GM21737 (cell line): ENCODE results near the gene STAG1.
A peak's percentile ranks its signal among the peaks of the same experiment; 100 is the strongest.
"Not testable (repeated sequence)": the region's sequence is repeated elsewhere in the genome, so short reads cannot be mapped to it uniquely, and the experiment has no call there.

Experiments
- ATAC-seq: cut with Tn5 transposase; IDR thresholded peaks from one replicate; pipeline ENCODE4 v1.9.1; 2021; ENCODE audit warnings: mild to moderate bottlenecking, moderate library complexity; ENCODE audit not compliant: unreplicated experiment

The STAG1 gene

DNA sequence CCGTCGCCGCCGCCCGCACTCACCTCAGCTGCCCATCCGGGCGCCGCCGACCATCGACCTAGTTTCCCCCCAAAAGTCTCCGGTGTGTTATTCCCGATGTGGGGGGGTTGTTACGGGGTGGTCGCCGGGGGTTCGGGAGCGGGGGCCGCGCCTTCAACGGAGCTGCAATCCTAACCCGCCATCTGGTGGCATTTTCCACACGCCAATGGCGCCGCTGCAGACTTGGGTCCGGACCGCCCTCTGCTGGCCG lies at the start of gene STAG1:
TSS of gene STAG1 (minus strand) at position 207 of the 250 bp plus-strand sequence. CDS start 121,480 bp downstream, outside the sequence.
- no peak for ATAC-seq

DNA sequence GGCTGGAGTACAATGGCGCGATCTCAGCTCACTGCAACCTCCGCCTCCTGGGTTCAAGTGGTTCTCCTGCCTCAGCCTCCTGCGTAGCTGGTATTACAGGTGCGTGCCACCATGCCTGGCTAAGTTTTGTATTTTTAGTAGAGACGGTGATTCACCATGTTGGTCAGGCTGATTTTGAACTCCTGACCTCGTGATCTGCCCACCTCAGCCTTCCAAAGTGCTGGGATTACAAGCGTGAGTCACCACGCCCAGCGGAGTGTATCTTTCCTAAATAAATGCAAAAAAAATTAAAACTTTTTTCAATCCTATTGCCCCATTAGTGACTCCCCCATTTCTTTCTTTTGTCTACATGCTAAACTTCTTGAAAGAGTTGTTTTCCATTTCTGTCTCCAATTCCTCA lies 49.0 kb upstream of the STAG1 start:
- not testable (repeated sequence) for ATAC-seq

DNA sequence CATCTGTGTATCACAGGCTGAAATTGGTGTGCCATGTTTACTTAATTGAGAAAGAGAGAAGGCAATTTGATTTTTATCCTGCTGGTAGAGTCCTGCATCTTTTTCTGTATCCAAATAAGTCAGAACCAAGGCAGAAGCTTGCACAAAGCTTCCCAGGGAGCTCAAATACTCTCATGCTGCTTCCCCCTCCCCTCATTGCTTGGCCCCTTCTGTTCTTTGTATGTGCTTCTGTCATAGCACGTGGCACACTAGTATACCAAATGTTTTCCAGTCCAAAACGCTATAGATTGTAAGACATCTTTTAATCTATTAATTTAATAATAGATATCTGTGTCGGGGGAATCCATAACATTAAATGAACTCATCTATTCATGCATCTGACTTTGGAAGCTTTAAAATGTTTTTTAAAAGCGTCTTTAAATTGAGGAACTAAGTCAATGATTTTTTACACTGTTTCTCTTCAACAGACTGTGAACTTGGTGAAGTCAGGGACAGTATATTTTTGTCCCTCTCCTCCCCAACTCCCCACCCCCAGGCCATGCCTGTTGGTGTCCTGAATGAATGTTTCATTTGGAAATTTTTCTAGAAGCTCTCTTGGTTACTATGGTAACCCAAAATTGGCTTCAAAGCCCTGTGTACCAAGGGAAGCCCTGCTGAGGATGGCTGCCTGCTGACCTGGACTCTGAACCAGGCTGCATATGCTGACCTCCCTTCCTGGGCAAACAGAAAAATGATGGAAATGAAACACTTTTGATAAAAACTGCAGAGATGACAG lies 40.6 kb upstream of the STAG1 start:
- no peak for ATAC-seq

DNA sequence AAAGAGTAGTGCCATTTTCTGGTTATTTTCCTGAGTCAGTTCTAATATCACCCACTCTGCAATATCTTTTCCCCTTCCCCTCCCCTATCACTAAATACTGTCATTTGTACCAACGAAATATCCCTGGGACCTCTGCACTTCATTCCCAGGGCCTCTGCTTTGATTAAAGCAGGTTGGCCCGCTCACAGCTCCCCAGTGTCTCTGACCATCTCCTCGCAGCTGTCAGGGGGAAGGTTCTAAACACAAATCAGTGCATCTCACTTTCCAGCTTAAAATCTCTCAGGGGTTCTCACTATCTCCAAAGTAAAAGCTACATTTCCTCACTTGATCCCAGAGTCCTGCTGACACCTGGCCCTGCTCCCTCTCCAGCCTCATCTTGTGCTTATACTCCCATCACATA lies 38.6 kb upstream of the STAG1 start:
- ATAC-seq: no peak

DNA sequence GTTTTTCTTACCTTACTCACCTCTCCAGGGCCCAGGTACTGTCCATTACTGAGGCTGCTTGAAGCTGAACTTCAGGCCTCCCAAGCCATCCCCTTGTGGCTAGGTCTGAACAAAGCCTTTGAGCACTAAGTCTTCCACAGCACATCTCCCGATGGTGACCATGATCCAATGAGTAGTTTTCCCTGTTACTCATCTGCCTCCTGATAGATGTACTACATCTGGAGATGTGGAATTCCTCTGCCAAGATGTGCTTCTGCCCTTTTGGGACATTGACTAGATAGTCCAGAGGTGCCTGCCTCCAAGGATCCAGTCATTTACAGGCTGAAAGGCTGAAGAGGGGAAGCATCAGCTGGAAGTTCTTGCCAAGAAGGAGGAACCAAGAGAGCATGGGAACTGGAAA lies 37.8 kb upstream of the STAG1 start:
- no peak for ATAC-seq

DNA sequence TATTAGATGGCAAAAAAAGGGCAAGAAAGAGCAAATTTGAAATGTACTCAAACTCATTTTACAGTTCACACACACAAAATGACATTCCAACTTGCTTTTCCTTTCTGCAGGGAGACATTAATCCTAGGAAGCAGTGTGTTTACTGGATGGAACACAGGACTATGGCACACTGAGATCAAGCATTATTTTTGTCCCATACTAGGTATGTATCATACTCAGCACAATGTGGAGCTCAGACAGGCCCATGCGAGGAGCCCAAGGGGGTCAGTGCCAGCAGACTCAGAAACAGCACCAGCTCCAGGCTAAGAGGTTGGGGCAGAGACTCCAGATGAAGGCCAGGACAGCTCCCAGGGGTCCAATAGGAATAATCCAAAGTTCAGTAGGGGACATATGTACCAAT lies 36.0 kb upstream of the STAG1 start:
- no peak for ATAC-seq

DNA sequence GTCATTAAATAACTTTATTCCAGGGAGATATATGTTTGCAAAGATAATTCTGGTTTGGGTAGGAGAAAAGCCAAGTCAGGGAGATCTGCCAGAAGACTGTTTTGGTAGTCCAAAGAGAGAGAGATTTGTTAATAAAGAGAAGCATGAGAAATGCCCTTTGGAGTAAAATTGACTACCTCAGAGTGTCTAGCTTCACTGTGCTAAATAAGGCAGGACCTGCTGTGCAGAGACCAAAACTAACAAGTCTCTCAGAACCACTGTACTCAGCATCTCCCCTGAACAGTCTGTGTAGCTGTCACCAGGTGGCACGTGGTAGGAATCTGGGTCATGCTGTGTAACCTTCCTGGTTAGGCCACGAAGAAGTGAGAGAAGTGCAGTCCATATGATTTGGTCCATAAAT lies 35.2 kb upstream of the STAG1 start:
- peak; percentile 78 for ATAC-seq

DNA sequence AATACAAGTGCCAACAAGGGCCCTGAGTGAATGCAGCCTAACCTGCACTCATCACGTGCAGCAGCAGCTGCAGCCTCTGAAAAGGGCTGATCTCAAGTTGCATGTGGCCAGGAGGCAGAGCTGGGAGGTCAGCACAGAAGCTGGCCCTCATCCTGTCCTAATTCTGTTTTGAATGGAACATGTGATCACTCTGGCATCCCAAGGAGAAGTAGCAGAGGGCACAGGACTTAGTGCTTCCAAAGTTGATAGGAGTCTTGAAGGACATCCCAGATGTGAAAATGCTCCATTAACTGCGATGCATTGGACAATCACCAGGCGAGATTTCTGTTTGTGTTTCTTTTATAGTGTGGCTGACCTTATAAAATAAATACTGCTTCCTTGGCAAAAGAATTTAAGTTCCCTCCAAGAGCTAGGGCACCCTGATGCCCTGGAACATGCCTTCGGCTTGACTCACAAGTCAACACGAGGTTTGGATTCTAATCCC lies 31.6 kb upstream of the STAG1 start:
- ATAC-seq: no peak

DNA sequence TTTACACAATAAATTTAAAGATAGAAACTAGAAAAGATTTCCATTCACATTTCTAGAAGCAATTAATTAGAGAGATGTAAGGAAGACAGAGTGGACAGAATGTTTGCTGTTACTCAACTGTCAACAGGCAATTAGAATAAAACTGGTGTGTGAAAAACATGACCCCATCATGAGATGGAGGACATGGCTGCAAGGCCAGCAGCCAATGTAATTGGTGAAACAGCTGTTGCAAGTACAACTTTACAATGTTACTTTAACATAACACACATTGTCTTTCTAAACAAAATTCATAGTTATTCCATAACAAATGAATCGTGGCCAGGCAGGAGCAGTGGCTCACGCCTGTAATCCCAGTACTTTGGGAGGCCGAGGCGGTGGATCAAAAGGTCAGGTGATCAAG lies 28.6 kb upstream of the STAG1 start:
- no peak for ATAC-seq

DNA sequence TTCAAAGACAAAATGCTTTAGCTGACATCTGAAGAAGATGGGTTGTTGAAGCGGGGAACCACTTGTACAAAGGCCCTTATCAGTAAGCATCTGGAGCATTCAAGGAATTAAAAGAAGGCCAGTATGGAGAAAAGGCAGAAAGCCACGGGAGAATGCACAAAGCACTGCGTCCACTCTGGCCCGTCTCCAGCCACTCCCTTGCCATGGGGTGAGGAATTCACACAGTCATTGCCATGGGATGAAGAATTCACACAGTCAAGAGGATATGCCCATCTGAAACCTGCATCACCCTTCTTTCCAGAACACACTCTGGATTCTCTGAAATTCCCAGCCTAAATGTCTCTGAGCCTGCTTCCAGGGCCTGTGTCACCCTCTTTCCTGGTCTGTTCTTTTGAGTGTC lies 26.7 kb upstream of the STAG1 start:
- no peak for ATAC-seq

DNA sequence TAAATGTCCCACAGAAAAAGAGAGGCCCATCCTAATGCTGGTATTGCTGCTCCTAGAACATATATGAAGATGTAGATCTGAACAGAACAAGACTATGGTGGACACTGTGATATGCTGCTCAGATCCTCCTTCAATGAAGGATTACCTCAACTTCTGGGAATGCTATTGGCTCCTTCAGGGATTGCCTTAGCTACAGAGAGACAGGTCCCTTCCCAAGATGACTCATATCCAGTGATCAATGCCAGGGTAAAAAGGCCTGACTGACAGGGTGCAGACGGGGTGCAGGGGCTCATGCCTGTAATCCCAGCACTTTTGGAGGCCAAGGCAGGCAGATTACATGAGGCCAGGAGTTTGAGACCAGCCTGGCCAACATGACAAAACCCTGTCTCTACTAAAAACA lies 20.5 kb upstream of the STAG1 start:
- no peak for ATAC-seq

DNA sequence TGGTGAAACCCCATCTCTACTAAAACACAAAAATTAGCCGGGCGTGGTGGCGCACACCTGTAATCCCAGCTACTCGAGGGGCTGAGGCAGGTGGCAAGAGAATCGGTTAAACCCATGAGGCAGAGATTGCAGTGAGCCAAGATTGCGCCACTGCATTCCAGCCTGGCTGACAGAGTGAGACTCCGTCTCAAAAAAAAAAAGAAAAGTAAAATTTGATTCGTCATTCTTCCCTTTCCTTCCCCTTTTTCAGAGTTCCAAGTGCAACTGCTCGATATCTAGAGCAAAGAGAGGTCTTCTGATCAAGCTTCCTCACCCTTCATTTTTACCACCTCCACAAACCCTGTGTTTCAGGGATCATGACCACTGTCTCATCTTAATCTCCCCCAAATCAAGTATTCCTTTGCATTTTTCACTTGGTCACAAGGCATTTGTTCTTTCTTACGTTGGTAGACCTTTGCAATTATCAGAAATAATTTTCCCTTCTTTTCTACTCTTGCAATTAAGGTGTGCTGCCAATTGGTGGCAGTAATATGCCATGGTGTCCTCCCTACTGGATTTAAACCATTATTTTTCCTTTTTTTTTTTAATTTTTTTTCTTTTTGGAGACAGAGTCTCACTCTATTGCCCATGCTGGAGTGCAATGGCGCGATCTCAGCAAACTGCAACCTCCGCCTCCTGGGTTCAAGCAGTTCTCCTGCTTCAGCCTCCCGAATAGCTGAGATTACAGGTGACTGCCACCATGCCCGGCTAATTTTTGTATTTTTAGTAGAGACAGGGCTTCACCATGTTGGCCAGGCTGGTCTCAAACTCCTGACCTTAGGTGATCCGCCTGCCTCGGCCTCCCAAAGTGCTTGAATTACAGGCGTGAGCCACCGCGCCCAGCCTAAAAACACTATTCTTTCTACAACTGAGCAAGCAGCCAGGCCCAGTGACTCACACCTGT lies 6.3 kb upstream of the STAG1 start:
- ATAC-seq: not testable (repeated sequence)

DNA sequence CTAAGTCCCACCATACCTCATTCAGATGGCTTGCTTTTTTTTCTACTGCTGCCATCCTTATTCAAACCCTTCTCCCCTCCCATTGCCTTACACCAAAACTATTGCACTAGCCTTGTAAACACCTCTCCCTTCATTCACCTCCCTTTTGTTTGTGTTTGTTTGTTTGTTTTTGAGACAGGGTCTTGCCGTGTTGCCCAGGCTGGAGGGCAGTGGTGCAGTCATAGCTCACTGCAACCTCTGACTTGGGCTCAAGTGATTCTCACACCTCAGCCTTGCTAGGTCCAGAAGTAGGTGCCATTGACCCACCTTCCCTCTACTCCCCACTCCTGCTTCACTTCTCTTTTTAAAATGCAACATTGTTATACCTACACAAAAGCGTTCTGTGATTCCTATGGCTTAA lies 3.0 kb upstream of the STAG1 start:
- no peak for ATAC-seq

DNA sequence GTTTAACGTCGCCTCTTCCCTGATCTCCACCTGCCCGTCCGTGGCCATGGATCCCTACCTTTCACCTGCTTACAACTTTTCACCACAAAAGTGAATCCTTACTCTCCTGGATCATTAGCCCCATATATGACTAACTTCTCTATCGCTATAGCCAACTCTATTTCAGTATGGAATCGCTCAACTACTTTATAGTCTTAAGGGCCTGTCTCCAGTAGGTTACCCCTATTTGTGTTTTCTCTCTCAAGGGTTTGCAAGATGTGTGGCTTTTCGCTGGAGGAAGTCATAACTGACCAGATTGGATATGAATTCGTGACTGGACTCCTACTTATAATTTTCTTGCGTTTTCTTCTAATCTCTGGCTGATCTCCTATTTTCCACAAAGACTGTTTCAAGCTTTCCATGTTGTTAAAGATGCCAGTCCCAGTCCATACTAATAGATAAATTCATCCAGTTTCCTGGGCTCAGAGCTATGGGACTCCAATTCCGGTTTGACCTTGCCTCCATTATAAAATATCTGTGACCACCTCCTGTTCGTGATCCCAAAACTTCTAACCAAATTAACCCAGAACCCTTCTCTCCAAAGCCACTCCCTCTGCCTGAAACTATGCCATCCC lies 1.3 kb upstream of the STAG1 start:
- no peak for ATAC-seq

DNA sequence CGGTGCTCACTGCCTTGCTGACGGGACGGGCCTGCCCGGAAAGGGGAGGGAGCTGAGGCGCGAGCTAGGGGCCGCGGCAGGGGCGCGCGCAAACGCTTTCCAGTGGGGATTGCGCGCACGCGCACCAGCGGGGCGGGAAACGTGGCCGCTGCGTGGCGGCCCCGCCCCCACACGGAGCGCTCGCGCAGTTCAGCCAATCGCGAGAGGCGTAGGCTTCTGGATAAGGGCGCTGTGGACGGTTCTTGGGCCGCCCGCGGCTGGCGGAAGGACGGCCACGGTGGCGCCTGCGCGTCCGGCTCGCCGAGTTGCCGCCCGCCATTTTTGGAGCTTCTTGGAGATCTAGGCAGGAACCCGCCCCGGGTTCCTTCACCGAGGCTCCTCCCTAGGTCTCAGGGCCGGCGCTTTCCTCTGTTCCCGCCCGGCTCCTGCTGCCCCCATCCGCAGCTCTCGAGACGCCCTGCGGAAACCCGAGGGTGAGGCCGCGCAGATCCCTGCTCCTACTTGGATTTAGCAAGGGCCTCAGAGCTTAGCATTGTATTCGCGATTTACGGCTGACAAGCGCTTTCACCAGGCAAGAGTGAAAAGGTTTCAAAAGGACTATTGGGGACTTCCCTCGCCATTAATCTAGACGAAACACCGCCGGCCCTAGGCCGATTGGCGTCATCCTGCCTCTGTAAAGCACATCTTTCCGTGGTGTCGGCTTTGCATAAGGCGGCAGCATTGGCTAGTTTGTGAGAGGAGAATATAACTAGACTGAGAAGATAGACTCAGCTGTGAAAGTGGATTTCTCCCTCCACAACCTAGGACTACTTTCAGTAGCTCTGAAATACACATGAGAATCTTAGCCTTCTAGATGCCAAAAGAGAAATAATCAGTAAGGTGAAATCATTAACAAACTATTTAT lies 496 bp upstream of the STAG1 start:
- ATAC-seq: peak; percentile 85

DNA sequence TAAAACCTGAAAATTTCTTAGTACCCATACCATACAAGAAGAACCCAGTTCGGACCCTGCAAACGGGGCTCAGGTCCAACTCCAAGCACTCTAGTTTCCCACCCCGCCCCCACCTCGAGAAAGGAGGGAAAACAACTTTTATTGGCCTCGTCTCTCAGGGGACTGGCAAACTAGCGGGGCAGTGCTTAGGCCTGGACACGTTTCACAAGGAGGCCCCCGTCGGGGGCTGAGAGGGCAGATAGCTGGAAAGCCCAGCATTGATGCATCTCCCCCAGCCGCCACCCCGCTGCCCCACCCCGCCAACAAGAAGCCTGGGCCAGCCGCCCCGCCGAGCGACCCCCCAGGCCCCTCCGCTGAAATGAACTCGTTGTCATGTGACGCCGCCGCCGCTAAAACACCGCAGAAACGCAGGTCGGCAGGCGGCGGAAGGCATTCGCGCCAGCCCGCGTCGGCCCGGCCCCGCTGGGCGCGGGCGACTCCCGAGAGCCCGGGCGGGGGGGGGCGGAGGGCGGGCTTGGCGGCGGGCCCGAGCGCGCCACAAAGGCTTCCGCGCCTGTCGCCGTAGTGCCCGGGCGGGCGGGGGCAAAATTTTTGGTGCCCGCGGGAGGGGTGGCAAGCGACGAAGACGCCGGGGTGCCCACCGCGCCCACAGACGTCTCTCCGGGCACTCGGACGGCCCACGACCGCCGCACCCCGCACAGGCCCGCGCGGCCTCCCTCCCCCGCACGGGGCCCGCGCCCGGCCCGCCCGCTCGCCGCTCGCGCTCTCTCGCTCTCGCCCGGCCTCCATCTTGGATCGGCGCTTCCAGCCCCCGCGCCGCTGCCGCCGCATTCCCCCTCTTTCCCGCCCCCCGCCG lies 634 bp downstream of the STAG1 start:
- peak; percentile 10 for ATAC-seq

DNA sequence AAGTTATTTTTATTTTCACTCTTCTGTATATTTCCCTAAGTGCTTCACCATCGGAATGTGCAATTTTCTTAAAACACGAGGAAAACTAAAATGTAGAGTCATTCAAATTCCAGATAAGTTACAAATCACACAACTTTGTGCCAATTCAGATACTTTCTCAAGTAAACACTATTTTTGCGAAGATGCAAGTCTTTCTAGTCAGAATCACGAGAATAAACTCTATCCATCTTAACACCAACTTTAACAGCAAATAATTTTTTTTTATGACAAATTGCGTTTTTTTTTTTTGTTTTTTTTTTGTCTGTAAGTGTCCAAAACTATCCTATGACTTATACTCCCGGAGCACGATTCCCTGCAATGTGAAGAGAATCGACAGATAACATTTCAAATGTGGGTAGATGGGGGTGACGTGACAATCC lies 1.3 kb downstream of the STAG1 start:
- no peak for ATAC-seq

DNA sequence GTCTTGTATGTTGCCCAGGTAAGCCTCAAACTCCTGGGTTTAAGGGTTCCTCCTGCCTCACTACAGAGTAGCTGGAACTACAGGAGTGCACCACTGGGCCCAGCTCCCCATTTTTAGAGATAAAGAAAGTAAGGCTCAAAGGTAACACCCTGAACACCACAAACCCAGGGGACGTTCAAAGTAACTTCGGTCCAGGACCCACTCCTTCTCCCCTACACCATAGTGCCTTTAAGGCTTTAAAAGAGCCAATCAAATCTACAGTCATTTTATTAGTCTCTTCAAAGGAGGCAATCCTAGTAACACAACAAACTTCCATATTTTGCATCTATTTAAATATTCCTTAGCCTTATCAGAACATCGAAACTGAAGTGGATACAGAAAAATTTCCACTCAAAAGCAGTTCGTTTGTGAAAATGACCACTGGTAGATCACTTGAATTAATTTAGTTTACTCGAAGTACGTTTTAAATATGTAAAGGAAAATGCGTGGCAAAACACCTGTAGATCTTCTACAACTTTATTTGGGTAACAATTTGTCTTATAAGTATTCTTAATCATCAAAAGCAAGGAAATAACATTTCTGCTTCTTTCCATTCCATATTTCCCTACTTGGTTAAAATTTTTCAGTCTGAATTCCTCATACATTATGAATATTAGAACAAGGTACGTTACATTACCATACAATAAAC lies 1.8 kb downstream of the STAG1 start:
- no peak for ATAC-seq

DNA sequence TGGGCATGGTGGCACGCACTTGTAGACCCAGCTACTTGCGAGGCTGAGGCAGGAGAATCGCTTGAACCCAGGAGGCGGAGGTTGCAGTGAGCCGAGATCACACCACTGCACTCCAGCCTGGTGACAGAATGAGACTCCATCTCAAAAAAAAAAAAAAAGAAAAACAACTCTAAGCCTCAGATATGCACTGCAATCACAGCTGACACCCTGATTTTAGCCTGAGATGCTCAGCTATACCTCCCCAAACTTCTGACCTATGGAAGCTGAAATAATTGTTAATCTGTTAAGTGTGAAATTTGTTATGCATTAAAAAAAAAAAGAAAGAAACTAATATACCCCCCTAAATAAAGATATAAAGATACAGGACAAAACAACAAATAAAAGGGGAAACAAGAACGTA lies 2.6 kb downstream of the STAG1 start:
- ATAC-seq: not testable (repeated sequence)
